GM06990 (cell line): ENCODE data around the gene CSF1.

Experiments
- DNase-seq: peaks from one replicate; pipeline ENCODE4 v3.0.0-alpha.2; 2011; ENCODE audit not compliant: insufficient read length; ENCODE audit errors: extremely low read depth
- H3K27me3 ChIP-seq: replicated peaks from 2 replicates; pipeline ENCODE4 v1.6.0; 2011; ENCODE audit warnings: low read length; ENCODE audit not compliant: control insufficient read depth, insufficient read depth
- H3K36me3 ChIP-seq: 2 replicates; pipeline ENCODE4 v1.5.1; 2011; ENCODE audit warnings: low read length; ENCODE audit not compliant: control insufficient read depth, insufficient read depth
- H3K4me3 ChIP-seq: replicated peaks from 2 replicates; pipeline ENCODE4 v1.5.1; 2011; ENCODE audit warnings: low read depth, mild to moderate bottlenecking, control low read depth, low read length
- TF ChIP-seq, protein P1 (sequence below): IDR thresholded peaks from 2 replicates; pipeline ENCODE4 v1.5.1; 2011; ENCODE audit warnings: low read length, control low read depth, mild to moderate bottlenecking, inconsistent platforms; ENCODE audit not compliant: insufficient read depth, poor library complexity, severe bottlenecking

The CSF1 gene

GRCh38 chr1:109960745-109961094 lies 50.1 kb downstream of the CSF1 start:
- Histone ChIP-seq H3K27me3 (no peaks in the 10 kb centered on the region), H3K4me3 (no peak overlapping the region), H3K36me3 (no peaks in the 10 kb centered on the region)
- DNase-seq = no peak
- TF ChIP-seq, protein P1, sequence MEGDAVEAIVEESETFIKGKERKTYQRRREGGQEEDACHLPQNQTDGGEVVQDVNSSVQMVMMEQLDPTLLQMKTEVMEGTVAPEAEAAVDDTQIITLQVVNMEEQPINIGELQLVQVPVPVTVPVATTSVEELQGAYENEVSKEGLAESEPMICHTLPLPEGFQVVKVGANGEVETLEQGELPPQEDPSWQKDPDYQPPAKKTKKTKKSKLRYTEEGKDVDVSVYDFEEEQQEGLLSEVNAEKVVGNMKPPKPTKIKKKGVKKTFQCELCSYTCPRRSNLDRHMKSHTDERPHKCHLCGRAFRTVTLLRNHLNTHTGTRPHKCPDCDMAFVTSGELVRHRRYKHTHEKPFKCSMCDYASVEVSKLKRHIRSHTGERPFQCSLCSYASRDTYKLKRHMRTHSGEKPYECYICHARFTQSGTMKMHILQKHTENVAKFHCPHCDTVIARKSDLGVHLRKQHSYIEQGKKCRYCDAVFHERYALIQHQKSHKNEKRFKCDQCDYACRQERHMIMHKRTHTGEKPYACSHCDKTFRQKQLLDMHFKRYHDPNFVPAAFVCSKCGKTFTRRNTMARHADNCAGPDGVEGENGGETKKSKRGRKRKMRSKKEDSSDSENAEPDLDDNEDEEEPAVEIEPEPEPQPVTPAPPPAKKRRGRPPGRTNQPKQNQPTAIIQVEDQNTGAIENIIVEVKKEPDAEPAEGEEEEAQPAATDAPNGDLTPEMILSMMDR = no peak

GRCh38 chr1:109963864-109964263 lies 53.2 kb downstream of the CSF1 start:
- Histone ChIP-seq H3K36me3 (no peaks in the 10 kb centered on the region), H3K4me3 (no peak overlapping the region), H3K27me3 (no peaks in the 10 kb centered on the region)
- DNase-seq = no peak
- TF ChIP-seq, protein P1 = no peak

DNA sequence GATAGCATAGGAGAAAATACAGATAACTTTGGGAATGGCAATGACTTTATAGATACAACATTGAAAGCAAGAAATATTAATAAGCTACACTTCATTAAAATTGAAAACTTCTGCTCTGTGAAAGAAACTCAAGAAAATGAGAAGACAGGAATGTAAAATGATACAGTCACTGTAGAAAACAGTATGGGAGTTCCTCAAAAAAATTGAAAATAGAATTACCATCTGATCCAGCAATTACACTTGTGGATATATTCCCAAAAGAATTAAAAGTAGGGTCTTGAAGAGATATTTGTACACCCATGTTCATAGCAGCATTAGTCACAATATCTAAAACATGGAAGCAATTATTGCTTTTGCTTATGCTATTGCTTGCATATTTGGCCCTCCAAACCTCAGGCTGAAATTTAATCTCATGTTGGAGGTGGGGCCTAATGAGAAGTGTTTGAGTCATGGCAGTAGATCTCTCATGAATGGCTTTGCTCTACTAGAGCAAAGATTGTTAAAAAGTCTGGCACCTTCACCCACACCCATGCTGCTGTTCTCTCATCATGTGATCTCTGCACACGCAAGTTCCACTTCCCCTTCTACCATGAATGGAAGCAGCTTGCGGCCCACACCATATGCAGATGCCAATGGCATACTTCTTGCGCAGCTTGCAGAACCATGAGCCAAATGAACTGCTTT lies 58.6 kb downstream of the CSF1 start:
- TF ChIP-seq, protein P1 = no peak
- Histone ChIP-seq H3K27me3 (no peaks in the 10 kb centered on the region), H3K36me3 (no peaks in the 10 kb centered on the region), H3K4me3 (no peak overlapping the region)
- DNase-seq = no peak

DNA sequence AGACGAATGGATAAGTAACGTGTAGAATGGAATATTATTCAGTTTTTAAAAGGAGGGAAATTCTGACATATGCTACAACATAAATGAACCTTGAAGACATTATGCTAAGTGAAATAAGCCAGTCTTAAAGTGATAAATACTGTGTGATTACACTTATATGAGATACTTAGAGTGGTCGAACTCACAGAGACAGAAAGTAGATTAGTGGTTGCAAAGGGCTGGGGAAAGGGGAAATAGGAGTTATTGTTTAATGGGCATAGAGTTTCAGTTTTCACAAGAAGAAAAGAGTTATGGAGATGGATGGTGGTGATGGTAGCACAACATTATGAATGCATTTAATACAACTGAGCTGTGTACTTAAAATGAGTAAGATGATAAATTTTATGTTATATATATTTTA lies 59.3 kb downstream of the CSF1 start:
- Histone ChIP-seq H3K4me3 (no peak overlapping the region), H3K36me3 (no peaks in the 10 kb centered on the region), H3K27me3 (no peaks in the 10 kb centered on the region)
- TF ChIP-seq, protein P1 = no peak
- no peak for DNase-seq

DNA sequence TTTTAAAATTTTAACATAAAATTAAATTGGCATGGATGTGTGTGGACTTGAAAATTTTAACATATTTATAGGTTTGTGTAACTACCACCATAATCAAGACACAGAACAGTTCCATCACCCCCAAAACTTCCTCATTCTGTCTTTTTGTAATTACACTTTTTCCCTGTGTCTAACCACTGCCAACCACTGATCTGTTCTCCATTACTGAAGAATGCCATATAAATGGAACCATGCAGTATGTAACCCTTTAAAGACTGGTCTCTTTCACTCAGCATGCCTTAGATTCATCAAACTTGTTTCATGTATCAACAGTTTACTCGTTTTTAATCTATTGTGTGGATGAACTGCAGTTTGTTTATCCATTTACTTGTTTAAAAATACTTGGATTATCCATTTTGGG lies 60.9 kb downstream of the CSF1 start:
- Histone ChIP-seq H3K4me3 (no peak overlapping the region), H3K27me3 (no peaks in the 10 kb centered on the region), H3K36me3 (no peaks in the 10 kb centered on the region)
- DNase-seq = no peak
- TF ChIP-seq, protein P1 = no peak

GRCh38 chr1:109974191-109974590 lies 63.5 kb downstream of the CSF1 start:
- H3K27me3 ChIP-seq = no peaks in the 10 kb centered on the region
- TF ChIP-seq, protein P1 = no peak
- H3K36me3 ChIP-seq = no peaks in the 10 kb centered on the region
- no peak for DNase-seq
- H3K4me3 ChIP-seq = no peak overlapping the region
